Liver (tissue), 9 donors: ENCODE results near the gene PLXDC2. TPM values are rescaled to one million over a fixed set of nuclear protein-coding genes. Genes with fewer than 3 reads are reported as not detected.
A peak's percentile ranks its signal among the peaks of the same experiment; 100 is the strongest.

ENCODE experiments used
- DNase-seq: peaks from one replicate; pipeline ENCODE4 v3.0.0-alpha.2; 2017; ENCODE audit warnings: low spot score
- H3K27ac ChIP-seq, 2 donors: one replicate each; pipeline ENCODE4 v1.7.0; 2013; ENCODE audit warnings: inconsistent platforms in 2 of 2, low read length in 2 of 2, control low read depth in 1 of 2, low read depth in 1 of 2, mild to moderate bottlenecking in 1 of 2
- H3K27me3 ChIP-seq, 4 donors: one replicate each; pipeline versions ENCODE4 v1.6.1 to v1.7.0; 2013; ENCODE audit warnings: low read length in 3 of 4, inconsistent platforms in 1 of 4, mild to moderate bottlenecking in 1 of 4, moderate library complexity in 1 of 4; ENCODE audit not compliant: control insufficient read depth in 4 of 4, insufficient read depth in 4 of 4
- H3K36me3 ChIP-seq, 4 donors: one replicate each; pipeline versions ENCODE4 v1.6.1 to v1.7.0; 2013; ENCODE audit warnings: low read length in 3 of 4, mild to moderate bottlenecking in 3 of 4, low read depth in 1 of 4, moderate library complexity in 1 of 4; ENCODE audit not compliant: control insufficient read depth in 4 of 4, insufficient read depth in 3 of 4
- H3K4me1 ChIP-seq, 4 donors: one replicate each; pipeline versions ENCODE4 v1.6.1 to v1.7.0; 2013; ENCODE audit warnings: low read length in 3 of 4, mild to moderate bottlenecking in 3 of 4, moderate library complexity in 1 of 4; ENCODE audit not compliant: control insufficient read depth in 4 of 4, insufficient read depth in 4 of 4
- H3K4me3 ChIP-seq, 3 donors: one replicate each; pipeline versions ENCODE4 v1.6.1 to v1.7.0; 2013; ENCODE audit warnings: low read length in 3 of 3, control low read depth in 1 of 3, low read depth in 1 of 3, mild to moderate bottlenecking in 1 of 3
- H3K9ac ChIP-seq, 2 donors: one replicate each; pipeline ENCODE4 v1.7.0; 2013; ENCODE audit warnings: low read length in 2 of 2, mild to moderate bottlenecking in 2 of 2, moderate library complexity in 2 of 2, control low read depth in 1 of 2, low read depth in 1 of 2
- H3K9me3 ChIP-seq, 4 donors: one replicate each; pipeline versions ENCODE4 v1.6.1 to v1.7.0; 2013; ENCODE audit warnings: low read length in 3 of 4; ENCODE audit not compliant: control insufficient read depth in 4 of 4
- EGR1 ChIP-seq, 2 donors: IDR thresholded peaks; 2 replicates each; pipeline ENCODE4 v1.6.1; 2016 to 2018; ENCODE audit warnings: antibody characterized with exemption in 2 of 2, low read depth in 2 of 2
- FOXA1 ChIP-seq: IDR thresholded peaks from 2 replicates; pipeline ENCODE4 v1.6.1; 2016; ENCODE audit warnings: antibody characterized with exemption
- FOXA2 ChIP-seq: IDR thresholded peaks from 2 replicates; pipeline ENCODE4 v1.6.1; 2016; ENCODE audit warnings: antibody characterized with exemption
- GABPA ChIP-seq, 2 donors: IDR thresholded peaks in 1 of 2; conservative IDR thresholded peaks in 1 of 2; 2 replicates each; pipeline ENCODE4 v1.6.1; 2016; ENCODE audit warnings: antibody characterized with exemption in 2 of 2, mild to moderate bottlenecking in 1 of 2, moderate library complexity in 1 of 2
- HNF4A ChIP-seq, 2 donors: conservative IDR thresholded peaks; 2 replicates each; pipeline ENCODE4 v1.6.1; 2016; ENCODE audit warnings: antibody characterized with exemption in 2 of 2, mild to moderate bottlenecking in 2 of 2
- HNF4G ChIP-seq: IDR thresholded peaks from 2 replicates; pipeline ENCODE4 v1.6.1; 2016; ENCODE audit warnings: antibody characterized with exemption
- JUND ChIP-seq, 2 donors: IDR thresholded peaks; 2 replicates each; pipeline ENCODE4 v1.6.1; 2016; ENCODE audit warnings: antibody characterized with exemption in 2 of 2
- NR2F2 ChIP-seq: IDR thresholded peaks from 2 replicates; pipeline ENCODE4 v1.6.1; 2016; ENCODE audit warnings: antibody characterized with exemption
- RAD21 ChIP-seq, 2 donors: IDR thresholded peaks; 2 replicates each; pipeline ENCODE4 v1.6.1; 2016; ENCODE audit warnings: antibody characterized with exemption in 2 of 2, mild to moderate bottlenecking in 2 of 2
- RXRA ChIP-seq, 2 donors: IDR thresholded peaks; 2 replicates each; pipeline ENCODE4 v1.6.1; 2017 to 2018; ENCODE audit warnings: antibody characterized with exemption in 2 of 2, mild to moderate bottlenecking in 1 of 2
- SP1 ChIP-seq: IDR thresholded peaks from 2 replicates; pipeline ENCODE4 v1.6.1; 2018; ENCODE audit warnings: antibody characterized with exemption, mild to moderate bottlenecking
- TAF1 ChIP-seq: conservative IDR thresholded peaks from 2 replicates; pipeline ENCODE4 v1.6.1; 2016; ENCODE audit warnings: antibody characterized with exemption, mild to moderate bottlenecking
- YY1 ChIP-seq: IDR thresholded peaks from 2 replicates; pipeline ENCODE4 v1.6.1; 2016; ENCODE audit warnings: antibody characterized with exemption, mild to moderate bottlenecking
- ZBTB33 ChIP-seq: IDR thresholded peaks from 2 replicates; pipeline ENCODE4 v1.6.1; 2016; ENCODE audit warnings: antibody characterized with exemption
- WGBS: extraction: QIAGEN DNeasy Blood & Tissue Kit; methylation state at CpG from one replicate; pipeline ENCODE4 v1.1.7; 2013; 5-methylcytosine and 5-hydroxymethylcytosine counted together
- polyA plus RNA-seq, 2 donors: library from polyadenylated mRNA; stranded (reverse) in 1 of 2; unstranded in 1 of 2; fragments of 200-250 nt in 1 of 2; fragments of >200 nt in 1 of 2; fragmentation: Nextera tagmentation in 1 of 2; extraction: Ambion mirVana in 1 of 2; gene quantifications; one replicate each; pipeline versions ENCODE4 v1.2.1 to v1.2.3, GENCODE V29; 2013 to 2015
- total RNA-seq, 2 donors: library from RNA; depleted of rRNA; stranded (reverse); fragments of >200 nt; gene quantifications; one replicate each; pipeline ENCODE4 v1.2.3, GENCODE V29; 2014
- TF ChIP-seq, protein P1 (sequence below): IDR thresholded peaks from 2 replicates; pipeline ENCODE4 v1.6.1; 2016; ENCODE audit warnings: antibody characterized with exemption
- TF ChIP-seq, protein P2 (sequence below): IDR thresholded peaks from 2 replicates; pipeline ENCODE4 v1.6.1; 2016; ENCODE audit warnings: antibody characterized with exemption, mild to moderate bottlenecking
- TF ChIP-seq, protein P3 (sequence below): fragments of 150-350 bp; IDR thresholded peaks from 2 replicates; pipeline ENCODE4 v1.5.1; 2017; ENCODE audit warnings: improper control_type of control experiment, low read depth, low read length; ENCODE audit not compliant: missing input control
- TF ChIP-seq, protein P4 (sequence below): IDR thresholded peaks from 2 replicates; pipeline ENCODE4 v1.6.1; 2016; ENCODE audit warnings: antibody characterized with exemption
- donor health status: healthy.
- donor health status: healthy.
- donor health status: healthy.
- donor health status: healthy.
- donor health status: healthy.

PLXDC2 gene
- total and polyA plus RNA-seq, 4 donors, result 1.4 to 5.1 (median 2.4) TPM

GRCh38 chr10:19825700-19826099 lies 9.5 kb downstream of the PLXDC2 start (continued):
- TF ChIP-seq ZBTB33 (no peak), FOXA1 (no peak), RAD21 (IDR thresholded peaks at IDR 0.05) (no peak), EGR1 (IDR thresholded peaks at IDR 0.05; ENCODE audit: low read depth in 2 of 2) (no peak), GABPA (IDR thresholded peaks at IDR 0.05 in 1 of 2, conservative IDR thresholded peaks at IDR 0.05 in 1 of 2) (no peak), YY1 (no peak), HNF4A (conservative IDR thresholded peaks at IDR 0.05) (no peak), SP1 (no peak)

- Histone ChIP-seq H3K27ac (no peak overlapping the region), H3K4me1 (peaks cover 0 to 2% (median 0%) of the 10 kb centered on the region in 4 donors)
- 31% methylated on average over 4 of the region's 4 CpGs for WGBS
Observed at GRCh38 chr10:19826712-19827111, 10.5 kb downstream of the PLXDC2 start.

More at GRCh38 chr10:19826712-19827111, 10.5 kb downstream of the PLXDC2 start:
- Histone ChIP-seq H3K36me3 (no peaks in the 10 kb centered on the region), H3K27me3 (no peaks in the 10 kb centered on the region), H3K9ac (no peak overlapping the region), H3K9me3 (no peaks in the 10 kb centered on the region), H3K4me3 (no peak overlapping the region)
- no peak for DNase-seq
- TF ChIP-seq EGR1 (IDR thresholded peaks at IDR 0.05; ENCODE audit: low read depth in 2 of 2) (no peak), RAD21 (IDR thresholded peaks at IDR 0.05) (no peak), HNF4G (no peak), GABPA (IDR thresholded peaks at IDR 0.05 in 1 of 2, conservative IDR thresholded peaks at IDR 0.05 in 1 of 2) (no peak), YY1 (peak; percentile 27), ZBTB33 (no peak), NR2F2 (no peak), JUND (IDR thresholded peaks at IDR 0.05) (peak in 1 of 2 donors; percentile 20), SP1 (no peak), HNF4A (conservative IDR thresholded peaks at IDR 0.05) (peak in 1 of 2 donors; percentile 10), FOXA1 (no peak), TAF1 (no peak), FOXA2 (no peak), RXRA (IDR thresholded peaks at IDR 0.05) (no peak)
- TF ChIP-seq, protein P1, sequence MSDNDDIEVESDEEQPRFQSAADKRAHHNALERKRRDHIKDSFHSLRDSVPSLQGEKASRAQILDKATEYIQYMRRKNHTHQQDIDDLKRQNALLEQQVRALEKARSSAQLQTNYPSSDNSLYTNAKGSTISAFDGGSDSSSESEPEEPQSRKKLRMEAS, result no peak
- TF ChIP-seq, protein P2, sequence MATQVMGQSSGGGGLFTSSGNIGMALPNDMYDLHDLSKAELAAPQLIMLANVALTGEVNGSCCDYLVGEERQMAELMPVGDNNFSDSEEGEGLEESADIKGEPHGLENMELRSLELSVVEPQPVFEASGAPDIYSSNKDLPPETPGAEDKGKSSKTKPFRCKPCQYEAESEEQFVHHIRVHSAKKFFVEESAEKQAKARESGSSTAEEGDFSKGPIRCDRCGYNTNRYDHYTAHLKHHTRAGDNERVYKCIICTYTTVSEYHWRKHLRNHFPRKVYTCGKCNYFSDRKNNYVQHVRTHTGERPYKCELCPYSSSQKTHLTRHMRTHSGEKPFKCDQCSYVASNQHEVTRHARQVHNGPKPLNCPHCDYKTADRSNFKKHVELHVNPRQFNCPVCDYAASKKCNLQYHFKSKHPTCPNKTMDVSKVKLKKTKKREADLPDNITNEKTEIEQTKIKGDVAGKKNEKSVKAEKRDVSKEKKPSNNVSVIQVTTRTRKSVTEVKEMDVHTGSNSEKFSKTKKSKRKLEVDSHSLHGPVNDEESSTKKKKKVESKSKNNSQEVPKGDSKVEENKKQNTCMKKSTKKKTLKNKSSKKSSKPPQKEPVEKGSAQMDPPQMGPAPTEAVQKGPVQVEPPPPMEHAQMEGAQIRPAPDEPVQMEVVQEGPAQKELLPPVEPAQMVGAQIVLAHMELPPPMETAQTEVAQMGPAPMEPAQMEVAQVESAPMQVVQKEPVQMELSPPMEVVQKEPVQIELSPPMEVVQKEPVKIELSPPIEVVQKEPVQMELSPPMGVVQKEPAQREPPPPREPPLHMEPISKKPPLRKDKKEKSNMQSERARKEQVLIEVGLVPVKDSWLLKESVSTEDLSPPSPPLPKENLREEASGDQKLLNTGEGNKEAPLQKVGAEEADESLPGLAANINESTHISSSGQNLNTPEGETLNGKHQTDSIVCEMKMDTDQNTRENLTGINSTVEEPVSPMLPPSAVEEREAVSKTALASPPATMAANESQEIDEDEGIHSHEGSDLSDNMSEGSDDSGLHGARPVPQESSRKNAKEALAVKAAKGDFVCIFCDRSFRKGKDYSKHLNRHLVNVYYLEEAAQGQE, result no peak
- TF ChIP-seq, protein P3, sequence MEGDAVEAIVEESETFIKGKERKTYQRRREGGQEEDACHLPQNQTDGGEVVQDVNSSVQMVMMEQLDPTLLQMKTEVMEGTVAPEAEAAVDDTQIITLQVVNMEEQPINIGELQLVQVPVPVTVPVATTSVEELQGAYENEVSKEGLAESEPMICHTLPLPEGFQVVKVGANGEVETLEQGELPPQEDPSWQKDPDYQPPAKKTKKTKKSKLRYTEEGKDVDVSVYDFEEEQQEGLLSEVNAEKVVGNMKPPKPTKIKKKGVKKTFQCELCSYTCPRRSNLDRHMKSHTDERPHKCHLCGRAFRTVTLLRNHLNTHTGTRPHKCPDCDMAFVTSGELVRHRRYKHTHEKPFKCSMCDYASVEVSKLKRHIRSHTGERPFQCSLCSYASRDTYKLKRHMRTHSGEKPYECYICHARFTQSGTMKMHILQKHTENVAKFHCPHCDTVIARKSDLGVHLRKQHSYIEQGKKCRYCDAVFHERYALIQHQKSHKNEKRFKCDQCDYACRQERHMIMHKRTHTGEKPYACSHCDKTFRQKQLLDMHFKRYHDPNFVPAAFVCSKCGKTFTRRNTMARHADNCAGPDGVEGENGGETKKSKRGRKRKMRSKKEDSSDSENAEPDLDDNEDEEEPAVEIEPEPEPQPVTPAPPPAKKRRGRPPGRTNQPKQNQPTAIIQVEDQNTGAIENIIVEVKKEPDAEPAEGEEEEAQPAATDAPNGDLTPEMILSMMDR, result no peak
- TF ChIP-seq, protein P4, sequence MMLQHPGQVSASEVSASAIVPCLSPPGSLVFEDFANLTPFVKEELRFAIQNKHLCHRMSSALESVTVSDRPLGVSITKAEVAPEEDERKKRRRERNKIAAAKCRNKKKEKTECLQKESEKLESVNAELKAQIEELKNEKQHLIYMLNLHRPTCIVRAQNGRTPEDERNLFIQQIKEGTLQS, result no peak
